Measurements from ENCODE around the gene BMP5.

BMP5 gene

DNA sequence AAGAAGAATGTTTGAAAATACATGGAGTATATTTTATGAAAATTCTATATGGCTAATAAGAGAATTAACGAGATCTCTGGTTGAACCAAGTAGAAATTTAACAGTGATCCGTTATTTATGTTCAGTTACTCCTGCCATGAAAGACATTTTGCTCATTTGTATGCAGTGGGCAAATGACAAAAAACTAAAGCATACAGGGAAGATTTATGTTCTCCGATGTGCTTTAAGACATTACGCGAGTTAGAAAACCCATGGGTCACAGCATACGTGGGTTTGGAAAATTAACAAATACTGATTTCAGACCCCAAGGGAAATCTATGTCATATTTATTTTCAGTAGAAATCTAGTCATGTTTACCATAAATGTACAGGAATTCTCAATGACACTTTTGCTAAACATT lies 90.1 kb downstream of the BMP5 start:
- no peak for TF ChIP-seq ZNF565 (CRISPR knock-in tag; conservative IDR thresholded peaks at IDR 0.05; ENCODE audit: low read depth)

GRCh38 chr6:55782275-55782674 lies 93.1 kb downstream of the BMP5 start:
- TF ChIP-seq PATZ1 (CRISPR knock-in tag; IDR thresholded peaks at IDR 0.05; ENCODE audit: borderline replicate concordance) (no peak), TCF4 (CRISPR knock-in tag; IDR thresholded peaks at IDR 0.05; ENCODE audit: borderline replicate concordance) (no peak), ZFP30 (CRISPR knock-in tag; IDR thresholded peaks at IDR 0.05) (no peak), TOX (CRISPR knock-in tag; IDR thresholded peaks at IDR 0.05; ENCODE audit: borderline replicate concordance) (no peak), RARB (CRISPR knock-in tag; IDR thresholded peaks at IDR 0.05) (no peak), CSDC2 (CRISPR knock-in tag; IDR thresholded peaks at IDR 0.05) (no peak), POU6F1 (CRISPR knock-in tag; IDR thresholded peaks at IDR 0.05; ENCODE audit: borderline replicate concordance, low read depth) (no peak), ZC3H10 (CRISPR knock-in tag; IDR thresholded peaks at IDR 0.05) (no peak), ESRRG (CRISPR knock-in tag; IDR thresholded peaks at IDR 0.05) (no peak), SNAI2 (CRISPR knock-in tag; IDR thresholded peaks at IDR 0.05) (no peak), OSR1 (CRISPR knock-in tag; IDR thresholded peaks at IDR 0.05) (no peak), ZNF565 (CRISPR knock-in tag; conservative IDR thresholded peaks at IDR 0.05; ENCODE audit: low read depth) (no peak), BACH2 (CRISPR knock-in tag; IDR thresholded peaks at IDR 0.05; ENCODE audit: borderline replicate concordance) (no peak), ZNF70 (CRISPR knock-in tag; IDR thresholded peaks at IDR 0.05) (no peak)
- TF ChIP-seq, protein P1, sequence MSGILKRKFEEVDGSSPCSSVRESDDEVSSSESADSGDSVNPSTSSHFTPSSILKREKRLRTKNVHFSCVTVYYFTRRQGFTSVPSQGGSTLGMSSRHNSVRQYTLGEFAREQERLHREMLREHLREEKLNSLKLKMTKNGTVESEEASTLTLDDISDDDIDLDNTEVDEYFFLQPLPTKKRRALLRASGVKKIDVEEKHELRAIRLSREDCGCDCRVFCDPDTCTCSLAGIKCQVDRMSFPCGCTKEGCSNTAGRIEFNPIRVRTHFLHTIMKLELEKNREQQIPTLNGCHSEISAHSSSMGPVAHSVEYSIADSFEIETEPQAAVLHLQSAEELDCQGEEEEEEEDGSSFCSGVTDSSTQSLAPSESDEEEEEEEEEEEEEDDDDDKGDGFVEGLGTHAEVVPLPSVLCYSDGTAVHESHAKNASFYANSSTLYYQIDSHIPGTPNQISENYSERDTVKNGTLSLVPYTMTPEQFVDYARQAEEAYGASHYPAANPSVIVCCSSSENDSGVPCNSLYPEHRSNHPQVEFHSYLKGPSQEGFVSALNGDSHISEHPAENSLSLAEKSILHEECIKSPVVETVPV (CRISPR knock-in tag; IDR thresholded peaks at IDR 0.05), result no peak
- ATAC-seq, result no peak

More for the DNA sequence above, 90.1 kb downstream of the BMP5 start:
- ATAC-seq, result no peak

DNA sequence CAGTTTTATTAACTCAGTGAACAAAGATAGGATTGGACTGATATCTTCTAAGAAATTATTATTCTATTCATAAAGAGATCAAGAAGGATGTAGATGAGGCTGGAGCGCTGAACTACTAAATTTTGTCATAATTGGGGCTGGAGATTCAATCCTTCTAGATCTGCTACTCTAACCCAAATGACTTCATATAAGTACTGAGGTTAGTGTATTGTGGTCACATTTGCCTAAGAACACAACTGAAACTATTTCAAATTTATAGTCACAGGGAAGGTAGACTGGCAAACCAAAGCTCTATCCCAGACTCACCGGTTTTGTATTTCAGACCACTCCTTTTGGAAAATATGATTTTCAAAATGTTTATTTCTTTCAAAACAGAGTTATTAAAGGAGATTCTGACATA lies 96.7 kb downstream of the BMP5 start:
- ATAC-seq, result no peak
- TF ChIP-seq TOX (CRISPR knock-in tag; IDR thresholded peaks at IDR 0.05; ENCODE audit: borderline replicate concordance) (no peak), ZNF8 (CRISPR knock-in tag; IDR thresholded peaks at IDR 0.05) (no peak), ESRRG (CRISPR knock-in tag; IDR thresholded peaks at IDR 0.05) (no peak), ZFP3 (CRISPR knock-in tag; IDR thresholded peaks at IDR 0.05) (no peak), SNAI2 (CRISPR knock-in tag; IDR thresholded peaks at IDR 0.05) (no peak)

DNA sequence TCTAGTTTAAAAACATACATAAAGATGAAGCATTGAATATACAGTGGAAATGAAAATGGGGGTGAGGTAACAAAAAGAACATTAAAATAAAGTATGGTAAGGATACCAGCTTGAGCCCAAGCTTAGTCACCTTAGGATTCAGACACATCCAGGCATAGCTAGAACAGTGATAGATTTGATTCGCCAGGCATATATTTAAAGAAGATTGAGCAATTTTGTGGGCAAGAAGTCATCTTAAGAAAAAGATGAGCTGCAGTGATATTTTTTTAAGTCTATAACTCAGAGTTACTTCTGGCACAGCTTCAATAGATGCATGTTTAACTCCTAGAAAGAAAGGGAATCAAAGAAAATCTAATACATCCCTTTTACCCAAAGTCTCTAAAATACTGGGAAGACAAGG lies 97.9 kb downstream of the BMP5 start:
- TF ChIP-seq ZC3H10 (CRISPR knock-in tag; IDR thresholded peaks at IDR 0.05) (no peak), OSR1 (CRISPR knock-in tag; IDR thresholded peaks at IDR 0.05) (no peak), RARB (CRISPR knock-in tag; IDR thresholded peaks at IDR 0.05) (no peak), CSDC2 (CRISPR knock-in tag; IDR thresholded peaks at IDR 0.05) (no peak), ESRRG (CRISPR knock-in tag; IDR thresholded peaks at IDR 0.05) (no peak), SNAI2 (CRISPR knock-in tag; IDR thresholded peaks at IDR 0.05) (no peak), BACH2 (CRISPR knock-in tag; IDR thresholded peaks at IDR 0.05; ENCODE audit: borderline replicate concordance) (no peak), ZFP3 (CRISPR knock-in tag; IDR thresholded peaks at IDR 0.05) (no peak), POU6F1 (CRISPR knock-in tag; IDR thresholded peaks at IDR 0.05; ENCODE audit: borderline replicate concordance, low read depth) (no peak), PATZ1 (CRISPR knock-in tag; IDR thresholded peaks at IDR 0.05; ENCODE audit: borderline replicate concordance) (no peak), ZNF565 (CRISPR knock-in tag; conservative IDR thresholded peaks at IDR 0.05; ENCODE audit: low read depth) (no peak)
- TF ChIP-seq, protein P2, sequence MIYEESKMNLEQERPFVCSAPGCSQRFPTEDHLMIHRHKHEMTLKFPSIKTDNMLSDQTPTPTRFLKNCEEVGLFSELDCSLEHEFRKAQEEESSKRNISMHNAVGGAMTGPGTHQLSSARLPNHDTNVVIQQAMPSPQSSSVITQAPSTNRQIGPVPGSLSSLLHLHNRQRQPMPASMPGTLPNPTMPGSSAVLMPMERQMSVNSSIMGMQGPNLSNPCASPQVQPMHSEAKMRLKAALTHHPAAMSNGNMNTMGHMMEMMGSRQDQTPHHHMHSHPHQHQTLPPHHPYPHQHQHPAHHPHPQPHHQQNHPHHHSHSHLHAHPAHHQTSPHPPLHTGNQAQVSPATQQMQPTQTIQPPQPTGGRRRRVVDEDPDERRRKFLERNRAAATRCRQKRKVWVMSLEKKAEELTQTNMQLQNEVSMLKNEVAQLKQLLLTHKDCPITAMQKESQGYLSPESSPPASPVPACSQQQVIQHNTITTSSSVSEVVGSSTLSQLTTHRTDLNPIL (CRISPR knock-in tag; IDR thresholded peaks at IDR 0.05; ENCODE audit: low read depth), result no peak
- TF ChIP-seq, protein P3, sequence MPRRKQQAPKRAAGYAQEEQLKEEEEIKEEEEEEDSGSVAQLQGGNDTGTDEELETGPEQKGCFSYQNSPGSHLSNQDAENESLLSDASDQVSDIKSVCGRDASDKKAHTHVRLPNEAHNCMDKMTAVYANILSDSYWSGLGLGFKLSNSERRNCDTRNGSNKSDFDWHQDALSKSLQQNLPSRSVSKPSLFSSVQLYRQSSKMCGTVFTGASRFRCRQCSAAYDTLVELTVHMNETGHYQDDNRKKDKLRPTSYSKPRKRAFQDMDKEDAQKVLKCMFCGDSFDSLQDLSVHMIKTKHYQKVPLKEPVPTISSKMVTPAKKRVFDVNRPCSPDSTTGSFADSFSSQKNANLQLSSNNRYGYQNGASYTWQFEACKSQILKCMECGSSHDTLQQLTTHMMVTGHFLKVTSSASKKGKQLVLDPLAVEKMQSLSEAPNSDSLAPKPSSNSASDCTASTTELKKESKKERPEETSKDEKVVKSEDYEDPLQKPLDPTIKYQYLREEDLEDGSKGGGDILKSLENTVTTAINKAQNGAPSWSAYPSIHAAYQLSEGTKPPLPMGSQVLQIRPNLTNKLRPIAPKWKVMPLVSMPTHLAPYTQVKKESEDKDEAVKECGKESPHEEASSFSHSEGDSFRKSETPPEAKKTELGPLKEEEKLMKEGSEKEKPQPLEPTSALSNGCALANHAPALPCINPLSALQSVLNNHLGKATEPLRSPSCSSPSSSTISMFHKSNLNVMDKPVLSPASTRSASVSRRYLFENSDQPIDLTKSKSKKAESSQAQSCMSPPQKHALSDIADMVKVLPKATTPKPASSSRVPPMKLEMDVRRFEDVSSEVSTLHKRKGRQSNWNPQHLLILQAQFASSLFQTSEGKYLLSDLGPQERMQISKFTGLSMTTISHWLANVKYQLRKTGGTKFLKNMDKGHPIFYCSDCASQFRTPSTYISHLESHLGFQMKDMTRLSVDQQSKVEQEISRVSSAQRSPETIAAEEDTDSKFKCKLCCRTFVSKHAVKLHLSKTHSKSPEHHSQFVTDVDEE (CRISPR knock-in tag; IDR thresholded peaks at IDR 0.05), result no peak
- ATAC-seq, result no peak

All from SK-N-SH treated with all-trans-retinoic acid at 6 μM for 48 hours (cell line).